Upper lobe of left lung (tissue), 6 donors: ENCODE results near the gene CPB2. TPM values are rescaled to one million over a fixed set of nuclear protein-coding genes. Genes with fewer than 3 reads are reported as not detected.

Experiments used
- total RNA-seq, 6 donors: library from RNA; depleted of rRNA in 4 of 6; stranded (reverse); fragments of >200 nt in 4 of 6; gene quantifications; one replicate each; pipeline versions ENCODE4 v1.1.0 to v1.2.1, GENCODE V29; 2016 to 2021
- donor health status: DM: no; HTN: no; CAD: no; lungs with moderate emphysema.
- donor health status: DM: no; HTN: yes; CAD: no; lungs with severe emphysema.

CPB2 gene
- total RNA-seq, 6 donors from 2014 or later, result 2.1 to 114 (median 21.3) TPM

Other genes with a start within 250 kb of the CPB2 start
- 10 to 100 TPM; 23.6 to 71.2 (median 42.3) TPM for gene ZC3H13, start 52.3 kb downstream of the CPB2 start, total RNA-seq
- 100 to 1,000 TPM in 4 of 6 donors, 10 to 100 TPM in 2; 72.3 to 331 (median 129) TPM for gene LCP1, start 77.1 kb upstream of the CPB2 start, total RNA-seq
- gene LRRC63, start 106.9 kb upstream of the CPB2 start, total RNA-seq, result 1 to 10 TPM in 2 of 6 donors, under 1 TPM in 3, not detected in 1; 0.33 to 3.1 (median 0.66) TPM